ENCODE results near the gene TUBGCP2.

- no peak for TF ChIP-seq CTCF (IDR thresholded peaks at IDR 0.05)
- TF ChIP-seq POLR2AphosphoS5 (IDR thresholded peaks at IDR 0.05): no peak
These were observed 26.0 kb upstream of the TUBGCP2 start for GRCh38 chr10:133334503-133335245.
